Spleen (tissue), 7 donors: ENCODE measurements around the gene MINDY4B.

Source experiments
- CTCF ChIP-seq, 11 experiments: fragments of 200-600 bp in 7 of 11; fragments of 450-650 bp in 4 of 11; sonication (generic) in 4 of 11; IDR thresholded peaks in 8 of 11; conservative IDR thresholded peaks in 3 of 11; 1 replicate in 7 of 11; 2 replicates in 4 of 11; pipeline versions ENCODE4 v1.4.0 to v1.8.0; 2016 to 2021; ENCODE audit warnings: antibody characterized with exemption in 11 of 11, inconsistent platforms in 4 of 11, mild to moderate bottlenecking in 1 of 11
- POLR2AphosphoS5 ChIP-seq, 3 donors: sonication (generic); formaldehyde crosslinking; IDR thresholded peaks; one replicate each; pipeline ENCODE4 v1.5.1; 2017; ENCODE audit warnings: antibody characterized with exemption in 3 of 3
- donor health status: DM: no; HTN: no; CAD: no; lungs with moderate emphysema.
- donor health status: DM: no; HTN: no; CAD: no.
- donor health status: DM: no; HTN: no; CAD: no.

GRCh38 chr3:150826466-150827282, 78.6 kb downstream of the MINDY4B start:
- TF ChIP-seq CTCF (IDR thresholded peaks at IDR 0.05 in 8 of 11, conservative IDR thresholded peaks at IDR 0.05 in 3 of 11) (no peak), POLR2AphosphoS5 (IDR thresholded peaks at IDR 0.05) (no peak)
